ENCODE results near the gene RAB6A.

RAB6A gene

GRCh38 chr11:73671701-73672100, 89.2 kb downstream of the RAB6A start:
- no peaks in the 10 kb centered on the region for H3K9me3 ChIP-seq (replicated peaks; ENCODE audit: insufficient read depth, low read length)
- H3K4me3 ChIP-seq (ENCODE audit: low read length): no peak overlapping the region
- H3K9ac ChIP-seq (ENCODE audit: low read length): no peak overlapping the region
- H3K79me2 ChIP-seq (ENCODE audit: low read length): no peaks in the 10 kb centered on the region
- no peak overlapping the region for H3K27ac ChIP-seq (ENCODE audit: low read length)
- H3F3A ChIP-seq (ENCODE audit: insufficient read depth, low read length): no peaks in the 10 kb centered on the region
- no peaks in the 10 kb centered on the region for H3K27me3 ChIP-seq (replicated peaks; ENCODE audit: insufficient read depth, low read length)
- H3K4me2 ChIP-seq (ENCODE audit: low read depth, low read length): no peak overlapping the region
- no peak for DNase-seq
- H3K36me3 ChIP-seq (replicated peaks; ENCODE audit: insufficient read depth, low read length): no peaks in the 10 kb centered on the region
- H3K9me2 ChIP-seq (replicated peaks; ENCODE audit: insufficient read depth, low read length): no peaks in the 10 kb centered on the region
- no peaks in the 10 kb centered on the region for H3K4me1 ChIP-seq (ENCODE audit: low read length)
- no peak overlapping the region for H2AFZ ChIP-seq (ENCODE audit: low read length)
- no peak for TF ChIP-seq CTCF (IDR thresholded peaks at IDR 0.05; ENCODE audit: low read length)
- no peak for TF ChIP-seq EZH2phosphoT487 (IDR thresholded peaks at IDR 0.05; ENCODE audit: low read length)
- TF ChIP-seq EZH2 (optimal IDR thresholded peaks at IDR 0.05; ENCODE audit: low read depth, low read length): no peak
- H4K20me1 ChIP-seq (ENCODE audit: insufficient read depth, low read length): no peaks in the 10 kb centered on the region

GRCh38 chr11:73670808-73671207, 90.1 kb downstream of the RAB6A start:
- no peaks in the 10 kb centered on the region for H3K9me2 ChIP-seq (replicated peaks; ENCODE audit: insufficient read depth, low read length)
- H3K79me2 ChIP-seq (ENCODE audit: low read length): no peaks in the 10 kb centered on the region
- no peak for TF ChIP-seq EZH2 (optimal IDR thresholded peaks at IDR 0.05; ENCODE audit: low read depth, low read length)
- no peak for TF ChIP-seq CTCF (IDR thresholded peaks at IDR 0.05; ENCODE audit: low read length)
- TF ChIP-seq EZH2phosphoT487 (IDR thresholded peaks at IDR 0.05; ENCODE audit: low read length): no peak
- no peaks in the 10 kb centered on the region for H3K4me1 ChIP-seq (ENCODE audit: low read length)
- no peak overlapping the region for H3K4me2 ChIP-seq (ENCODE audit: low read depth, low read length)
- H3K27ac ChIP-seq (ENCODE audit: low read length): no peak overlapping the region
- H3K36me3 ChIP-seq (replicated peaks; ENCODE audit: insufficient read depth, low read length): no peaks in the 10 kb centered on the region
- DNase-seq: no peak
- H4K20me1 ChIP-seq (ENCODE audit: insufficient read depth, low read length): no peaks in the 10 kb centered on the region
- H3K9ac ChIP-seq (ENCODE audit: low read length): no peak overlapping the region
- no peaks in the 10 kb centered on the region for H3F3A ChIP-seq (ENCODE audit: insufficient read depth, low read length)
- no peaks in the 10 kb centered on the region for H3K9me3 ChIP-seq (replicated peaks; ENCODE audit: insufficient read depth, low read length)
- no peaks in the 10 kb centered on the region for H3K27me3 ChIP-seq (replicated peaks; ENCODE audit: insufficient read depth, low read length)
- no peak overlapping the region for H2AFZ ChIP-seq (ENCODE audit: low read length)
- no peak overlapping the region for H3K4me3 ChIP-seq (ENCODE audit: low read length)

GRCh38 chr11:73667891-73668290, 93.0 kb downstream of the RAB6A start:
- no peaks in the 10 kb centered on the region for H3K4me1 ChIP-seq (ENCODE audit: low read length)
- H4K20me1 ChIP-seq (ENCODE audit: insufficient read depth, low read length): no peaks in the 10 kb centered on the region
- no peak overlapping the region for H3K27ac ChIP-seq (ENCODE audit: low read length)
- no peaks in the 10 kb centered on the region for H3K27me3 ChIP-seq (replicated peaks; ENCODE audit: insufficient read depth, low read length)
- no peaks in the 10 kb centered on the region for H3K36me3 ChIP-seq (replicated peaks; ENCODE audit: insufficient read depth, low read length)
- no peaks in the 10 kb centered on the region for H3K9me2 ChIP-seq (replicated peaks; ENCODE audit: insufficient read depth, low read length)
- H3K79me2 ChIP-seq (ENCODE audit: low read length): no peaks in the 10 kb centered on the region
- no peak overlapping the region for H3K4me3 ChIP-seq (ENCODE audit: low read length)
- no peak overlapping the region for H2AFZ ChIP-seq (ENCODE audit: low read length)
- TF ChIP-seq EZH2phosphoT487 (IDR thresholded peaks at IDR 0.05; ENCODE audit: low read length) (no peak), CTCF (IDR thresholded peaks at IDR 0.05; ENCODE audit: low read length) (no peak), EZH2 (optimal IDR thresholded peaks at IDR 0.05; ENCODE audit: low read depth, low read length) (no peak)
- DNase-seq: no peak
- no peak overlapping the region for H3K4me2 ChIP-seq (ENCODE audit: low read depth, low read length)
- H3K9me3 ChIP-seq (replicated peaks; ENCODE audit: insufficient read depth, low read length): no peaks in the 10 kb centered on the region
- H3K9ac ChIP-seq (ENCODE audit: low read length): no peak overlapping the region
- H3F3A ChIP-seq (ENCODE audit: insufficient read depth, low read length): no peaks in the 10 kb centered on the region

Measured in MM.1S (cell line).